Parathyroid adenoma (tissue), 2 donors: Measurements from ENCODE around the gene ZC3H12C.
"Not testable (repeated sequence)": the region's sequence is repeated elsewhere in the genome, so short reads cannot be mapped to it uniquely, and the experiment has no call there.

ENCODE experiments used
- H2AFZ ChIP-seq: fragments of 300-600 bp; sonication (generic); one replicate; pipeline ENCODE4 v1.7.0; 2017; ENCODE audit warnings: antibody characterized with exemption, mild to moderate bottlenecking
- H3K27ac ChIP-seq: fragments of 300-600 bp; sonication (generic); one replicate; pipeline ENCODE4 v1.7.0; 2017
- H3K27me3 ChIP-seq: fragments of 300-600 bp; sonication (generic); one replicate; pipeline ENCODE4 v1.7.0; 2017; ENCODE audit warnings: low read length; ENCODE audit not compliant: control insufficient read depth, insufficient read depth
- H3K36me3 ChIP-seq: fragments of 300-600 bp; sonication (generic); one replicate; pipeline ENCODE4 v1.7.0; 2017; ENCODE audit warnings: low read length; ENCODE audit not compliant: control insufficient read depth, insufficient read depth
- H3K4me1 ChIP-seq: fragments of 300-600 bp; sonication (generic); one replicate; pipeline ENCODE4 v1.7.0; 2017; ENCODE audit warnings: control low read depth
- H3K4me2 ChIP-seq: fragments of 300-600 bp; sonication (generic); one replicate; pipeline ENCODE4 v1.7.0; 2017; ENCODE audit warnings: low read length
- H3K4me3 ChIP-seq: fragments of 300-600 bp; sonication (generic); one replicate; pipeline ENCODE4 v1.7.0; 2017; ENCODE audit warnings: low read depth, low read length
- H3K79me2 ChIP-seq: fragments of 300-600 bp; sonication (generic); one replicate; pipeline ENCODE4 v1.7.0; 2017; ENCODE audit warnings: control low read depth
- H3K9ac ChIP-seq: fragments of 300-600 bp; sonication (generic); one replicate; pipeline ENCODE4 v1.7.0; 2017; ENCODE audit warnings: mild to moderate bottlenecking
- H3K9me3 ChIP-seq: fragments of 300-600 bp; sonication (generic); one replicate; pipeline ENCODE4 v1.7.0; 2017; ENCODE audit warnings: low read length; ENCODE audit not compliant: control insufficient read depth
- CTCF ChIP-seq: fragments of 300-600 bp; sonication (generic); IDR thresholded peaks from one replicate; pipeline ENCODE4 v1.7.0; 2017; ENCODE audit warnings: antibody characterized with exemption, mild to moderate bottlenecking
- donor health status: primary hyperparathyroidism.

The ZC3H12C gene

GRCh38 chr11:110200836-110201235 is 107.6 kb downstream of the ZC3H12C start:
- H2AFZ ChIP-seq, result no peak overlapping the region
- no peaks in the 10 kb centered on the region for H3K9me3 ChIP-seq
- H3K79me2 ChIP-seq, result no peaks in the 10 kb centered on the region
- no peak for TF ChIP-seq CTCF
- no peaks in the 10 kb centered on the region for H3K36me3 ChIP-seq
- no peak overlapping the region for H3K27ac ChIP-seq
- no peak overlapping the region for H3K4me3 ChIP-seq
- no peak overlapping the region for H3K4me2 ChIP-seq
- H3K4me1 ChIP-seq, result no peaks in the 10 kb centered on the region
- no peak overlapping the region for H3K9ac ChIP-seq
- H3K27me3 ChIP-seq, result no peaks in the 10 kb centered on the region

- no peak overlapping the region for H3K27ac ChIP-seq
- H3K27me3 ChIP-seq, result no peaks in the 10 kb centered on the region
- H2AFZ ChIP-seq, result no peak overlapping the region
- no peaks in the 10 kb centered on the region for H3K4me1 ChIP-seq
- no peak overlapping the region for H3K4me3 ChIP-seq
- H3K9ac ChIP-seq, result no peak overlapping the region
- no peak for TF ChIP-seq CTCF
- H3K79me2 ChIP-seq, result no peaks in the 10 kb centered on the region
- H3K36me3 ChIP-seq, result no peaks in the 10 kb centered on the region
- no peak overlapping the region for H3K4me2 ChIP-seq
- no peaks in the 10 kb centered on the region for H3K9me3 ChIP-seq
Observed at GRCh38 chr11:110207123-110207522, 113.9 kb downstream of the ZC3H12C start.

DNA sequence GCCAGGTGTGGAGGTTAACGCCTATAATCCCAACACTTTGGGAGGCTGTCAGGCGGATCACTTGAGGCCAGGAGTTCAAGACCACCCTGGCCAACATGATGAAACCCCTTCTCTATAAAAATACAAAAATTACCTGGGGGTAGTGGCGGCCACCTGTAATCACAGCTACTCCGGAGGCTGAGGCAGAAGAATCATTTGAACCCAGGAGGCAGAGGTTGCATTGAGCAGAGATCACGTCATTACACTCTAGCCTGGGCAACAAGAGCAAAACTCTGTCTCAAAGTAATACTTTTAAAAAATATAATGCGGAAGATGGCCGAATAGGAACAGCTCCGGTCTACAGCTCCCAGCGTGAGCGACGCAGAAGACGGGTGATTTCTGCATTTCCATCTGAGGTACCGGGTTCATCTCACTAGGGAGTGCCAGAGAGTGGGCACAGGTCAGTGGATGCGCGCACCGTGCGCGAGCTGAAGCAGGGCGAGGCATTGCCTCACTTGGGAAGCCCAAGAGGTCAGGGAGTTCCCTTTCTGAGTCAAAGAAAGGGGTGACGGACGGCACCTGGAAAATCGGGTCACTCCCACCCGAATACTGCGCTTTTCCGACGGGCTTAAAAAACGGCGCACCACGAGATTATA is 115.6 kb downstream of the ZC3H12C start:
- H3K27ac ChIP-seq, H3K36me3 ChIP-seq, H3K4me3 ChIP-seq, H3K9me3 ChIP-seq, H3K9ac ChIP-seq, H3K4me2 ChIP-seq, H3K79me2 ChIP-seq, H3K4me1 ChIP-seq, H2AFZ ChIP-seq, H3K27me3 ChIP-seq: not testable (repeated sequence)

- not testable (repeated sequence) for H3K9ac ChIP-seq, H3K27ac ChIP-seq, H3K4me1 ChIP-seq, H3K79me2 ChIP-seq, H3K9me3 ChIP-seq, H3K36me3 ChIP-seq, H3K4me3 ChIP-seq, H2AFZ ChIP-seq, H3K27me3 ChIP-seq, H3K4me2 ChIP-seq
Observed at GRCh38 chr11:110209313-110209694, 116.1 kb downstream of the ZC3H12C start.

DNA sequence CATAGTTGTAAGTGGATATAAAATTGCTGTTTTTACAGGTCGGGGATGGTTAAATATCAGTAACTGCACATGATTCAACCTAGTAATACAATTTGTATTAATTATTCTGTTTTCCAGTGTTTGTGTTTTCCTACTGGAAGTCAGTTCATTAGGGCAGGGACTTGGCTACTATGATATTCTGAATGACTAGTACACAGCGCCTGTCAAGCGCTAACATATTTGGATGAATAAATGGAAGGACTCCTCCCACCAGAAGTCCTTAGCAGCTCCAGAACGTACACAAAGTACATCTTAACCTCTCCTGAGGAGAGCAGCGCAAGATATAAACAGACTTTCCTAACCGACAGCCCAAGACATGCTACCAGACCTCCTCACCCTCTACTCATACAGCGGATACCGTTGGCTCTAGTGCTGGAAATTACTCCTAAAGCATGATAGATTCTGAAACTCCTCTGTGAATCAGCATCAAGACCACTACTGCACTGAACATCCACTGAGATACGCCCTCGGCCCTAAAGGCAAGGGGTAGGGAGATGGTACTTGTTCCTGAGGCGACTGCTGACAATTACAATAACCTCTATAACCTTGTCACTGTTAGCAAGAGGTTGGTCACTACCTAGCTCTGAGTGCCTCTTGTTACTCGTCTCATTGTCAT is 124.2 kb downstream of the ZC3H12C start:
- H3K27ac ChIP-seq, result no peak overlapping the region
- H3K79me2 ChIP-seq, result no peaks in the 10 kb centered on the region
- H3K9me3 ChIP-seq, result no peaks in the 10 kb centered on the region
- no peaks in the 10 kb centered on the region for H3K36me3 ChIP-seq
- no peak overlapping the region for H3K4me3 ChIP-seq
- no peak for TF ChIP-seq CTCF
- H3K27me3 ChIP-seq, result no peaks in the 10 kb centered on the region
- no peak overlapping the region for H3K9ac ChIP-seq
- no peak overlapping the region for H3K4me2 ChIP-seq
- H3K4me1 ChIP-seq, result no peaks in the 10 kb centered on the region
- H2AFZ ChIP-seq, result no peak overlapping the region

- Histone ChIP-seq H3K4me3 (no peak overlapping the region), H3K4me1 (no peaks in the 10 kb centered on the region), H2AFZ (no peak overlapping the region), H3K36me3 (no peaks in the 10 kb centered on the region), H3K9ac (no peak overlapping the region), H3K27ac (no peak overlapping the region), H3K9me3 (no peaks in the 10 kb centered on the region), H3K4me2 (no peak overlapping the region), H3K27me3 (no peaks in the 10 kb centered on the region), H3K79me2 (no peaks in the 10 kb centered on the region)
- TF ChIP-seq CTCF, result no peak
Observed at GRCh38 chr11:110217936-110218335, 124.7 kb downstream of the ZC3H12C start.
